ENCODE measurements around the gene CEMP1.

GRCh38 chr16:2494616-2495015, 36.6 kb downstream of the CEMP1 start:
- TF ChIP-seq REST (IDR thresholded peaks at IDR 0.05; ENCODE audit: insufficient replicate concordance, low read depth) (no peak), CTCF (IDR thresholded peaks at IDR 0.05; ENCODE audit: insufficient read depth, low read length) (no peak), POLR2AphosphoS5 (IDR thresholded peaks at IDR 0.05; ENCODE audit: low read depth) (no peak), GABPA (IDR thresholded peaks at IDR 0.05; ENCODE audit: low read depth) (no peak)
